Measurements from ENCODE around the gene MTCL3.

- TF ChIP-seq, protein P1, sequence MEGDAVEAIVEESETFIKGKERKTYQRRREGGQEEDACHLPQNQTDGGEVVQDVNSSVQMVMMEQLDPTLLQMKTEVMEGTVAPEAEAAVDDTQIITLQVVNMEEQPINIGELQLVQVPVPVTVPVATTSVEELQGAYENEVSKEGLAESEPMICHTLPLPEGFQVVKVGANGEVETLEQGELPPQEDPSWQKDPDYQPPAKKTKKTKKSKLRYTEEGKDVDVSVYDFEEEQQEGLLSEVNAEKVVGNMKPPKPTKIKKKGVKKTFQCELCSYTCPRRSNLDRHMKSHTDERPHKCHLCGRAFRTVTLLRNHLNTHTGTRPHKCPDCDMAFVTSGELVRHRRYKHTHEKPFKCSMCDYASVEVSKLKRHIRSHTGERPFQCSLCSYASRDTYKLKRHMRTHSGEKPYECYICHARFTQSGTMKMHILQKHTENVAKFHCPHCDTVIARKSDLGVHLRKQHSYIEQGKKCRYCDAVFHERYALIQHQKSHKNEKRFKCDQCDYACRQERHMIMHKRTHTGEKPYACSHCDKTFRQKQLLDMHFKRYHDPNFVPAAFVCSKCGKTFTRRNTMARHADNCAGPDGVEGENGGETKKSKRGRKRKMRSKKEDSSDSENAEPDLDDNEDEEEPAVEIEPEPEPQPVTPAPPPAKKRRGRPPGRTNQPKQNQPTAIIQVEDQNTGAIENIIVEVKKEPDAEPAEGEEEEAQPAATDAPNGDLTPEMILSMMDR (IDR thresholded peaks at IDR 0.05 in 8 of 11, conservative IDR thresholded peaks at IDR 0.05 in 3 of 11), result no peak
- no peak for TF ChIP-seq POLR2A (IDR thresholded peaks at IDR 0.05)
- TF ChIP-seq POLR2AphosphoS5 (IDR thresholded peaks at IDR 0.05), result no peak
Observed at GRCh38 chr6:127462376-127462775, 56.8 kb downstream of the MTCL3 start.

Data from spleen (tissue), 7 donors.